AG04449 (cell line): Measurements from ENCODE around the gene SYS1.

Source experiments
- CTCF ChIA-PET: fragments of 350-600 bp; formaldehyde crosslinking; extraction: SDS; loops from one replicate; lab custom pipeline; 2021; ENCODE audit warnings: antibody characterized with exemption; lab: Yijun Ruan, JAX
- POLR2A ChIA-PET: fragments of 400-600, 350-600 bp; formaldehyde crosslinking; extraction: SDS; loops from one replicate; lab custom pipeline; 2020; ENCODE audit warnings: antibody characterized with exemption, inconsistent platforms; lab: Yijun Ruan, JAX
- DNase-seq: peaks from one replicate; pipeline ENCODE4 v3.0.0-alpha.2; 2010; ENCODE audit warnings: low read depth, low spot score
- H3K4me3 ChIP-seq: 2 replicates; pipeline ENCODE4 v1.5.1; 2011; ENCODE audit warnings: low read depth, mild to moderate bottlenecking, control low read depth, low read length
- TF ChIP-seq, protein P1 (sequence below): IDR thresholded peaks from one replicate; pipeline ENCODE4 v1.5.1; 2011; ENCODE audit warnings: mild to moderate bottlenecking, moderate library complexity, low read length, control low read depth, inconsistent platforms; ENCODE audit not compliant: insufficient read depth; ENCODE audit errors: missing control alignments

Gene SYS1

DNA sequence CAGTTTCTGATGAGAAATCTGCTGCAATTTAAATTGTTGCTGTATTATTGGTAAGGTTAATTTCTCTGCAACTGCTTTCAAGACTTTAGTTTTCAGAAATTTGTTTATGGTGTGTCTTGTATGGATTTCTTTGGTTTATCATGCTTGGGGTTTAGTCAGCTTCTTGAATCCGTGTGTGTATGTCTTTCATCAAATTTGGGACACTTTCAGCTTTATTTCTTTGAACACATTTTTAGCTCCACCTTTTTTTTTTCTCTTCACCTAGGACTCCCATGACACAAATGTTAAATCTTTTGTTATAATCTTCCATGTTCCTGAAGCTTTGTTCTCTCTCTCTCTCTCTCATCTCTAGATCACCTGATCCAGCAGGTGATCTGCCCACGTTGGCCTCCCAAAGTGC, 28.6 kb downstream of the SYS1 start:
- POLR2A ChIA-PET, result no interaction called here
- H3K4me3 ChIP-seq, result no peak overlapping the region
- CTCF ChIA-PET, result interaction anchor here (3.2 kb wide), 1 partner anchor 18 kb away, joined by 22 read pairs; no protein-coding TSS in a partner anchor
- TF ChIP-seq, protein P1, sequence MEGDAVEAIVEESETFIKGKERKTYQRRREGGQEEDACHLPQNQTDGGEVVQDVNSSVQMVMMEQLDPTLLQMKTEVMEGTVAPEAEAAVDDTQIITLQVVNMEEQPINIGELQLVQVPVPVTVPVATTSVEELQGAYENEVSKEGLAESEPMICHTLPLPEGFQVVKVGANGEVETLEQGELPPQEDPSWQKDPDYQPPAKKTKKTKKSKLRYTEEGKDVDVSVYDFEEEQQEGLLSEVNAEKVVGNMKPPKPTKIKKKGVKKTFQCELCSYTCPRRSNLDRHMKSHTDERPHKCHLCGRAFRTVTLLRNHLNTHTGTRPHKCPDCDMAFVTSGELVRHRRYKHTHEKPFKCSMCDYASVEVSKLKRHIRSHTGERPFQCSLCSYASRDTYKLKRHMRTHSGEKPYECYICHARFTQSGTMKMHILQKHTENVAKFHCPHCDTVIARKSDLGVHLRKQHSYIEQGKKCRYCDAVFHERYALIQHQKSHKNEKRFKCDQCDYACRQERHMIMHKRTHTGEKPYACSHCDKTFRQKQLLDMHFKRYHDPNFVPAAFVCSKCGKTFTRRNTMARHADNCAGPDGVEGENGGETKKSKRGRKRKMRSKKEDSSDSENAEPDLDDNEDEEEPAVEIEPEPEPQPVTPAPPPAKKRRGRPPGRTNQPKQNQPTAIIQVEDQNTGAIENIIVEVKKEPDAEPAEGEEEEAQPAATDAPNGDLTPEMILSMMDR, result no peak
- no peak for DNase-seq

DNA sequence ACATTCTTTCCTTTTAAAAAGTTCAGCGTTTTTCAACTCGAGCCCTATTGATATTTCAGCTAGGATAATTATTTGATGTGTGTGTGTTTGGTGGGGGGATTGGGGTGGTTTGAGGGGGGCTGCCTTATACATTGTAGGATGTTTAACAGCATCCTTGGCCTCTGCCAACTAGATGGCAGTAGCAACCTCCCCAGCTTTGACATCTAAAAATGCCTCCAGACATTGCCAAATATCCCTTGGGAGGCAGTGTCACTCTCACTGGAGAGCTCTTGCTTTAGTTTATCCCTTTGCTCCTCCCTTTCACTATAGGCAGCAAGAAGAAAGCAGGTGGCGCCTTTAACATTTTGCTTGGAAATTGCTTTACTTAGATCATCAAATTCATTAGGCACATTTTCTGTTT, 29.8 kb downstream of the SYS1 start:
- POLR2A ChIA-PET, result no interaction called here
- TF ChIP-seq, protein P1, result no peak
- DNase-seq, result no peak
- CTCF ChIA-PET, result interaction anchor here (0.6 to 3.2 kb wide), 7 partner anchors 10 to 330 kb away, joined by 3 to 22 read pairs (median 3); no protein-coding TSS in a partner anchor
- no peak overlapping the region for H3K4me3 ChIP-seq

DNA sequence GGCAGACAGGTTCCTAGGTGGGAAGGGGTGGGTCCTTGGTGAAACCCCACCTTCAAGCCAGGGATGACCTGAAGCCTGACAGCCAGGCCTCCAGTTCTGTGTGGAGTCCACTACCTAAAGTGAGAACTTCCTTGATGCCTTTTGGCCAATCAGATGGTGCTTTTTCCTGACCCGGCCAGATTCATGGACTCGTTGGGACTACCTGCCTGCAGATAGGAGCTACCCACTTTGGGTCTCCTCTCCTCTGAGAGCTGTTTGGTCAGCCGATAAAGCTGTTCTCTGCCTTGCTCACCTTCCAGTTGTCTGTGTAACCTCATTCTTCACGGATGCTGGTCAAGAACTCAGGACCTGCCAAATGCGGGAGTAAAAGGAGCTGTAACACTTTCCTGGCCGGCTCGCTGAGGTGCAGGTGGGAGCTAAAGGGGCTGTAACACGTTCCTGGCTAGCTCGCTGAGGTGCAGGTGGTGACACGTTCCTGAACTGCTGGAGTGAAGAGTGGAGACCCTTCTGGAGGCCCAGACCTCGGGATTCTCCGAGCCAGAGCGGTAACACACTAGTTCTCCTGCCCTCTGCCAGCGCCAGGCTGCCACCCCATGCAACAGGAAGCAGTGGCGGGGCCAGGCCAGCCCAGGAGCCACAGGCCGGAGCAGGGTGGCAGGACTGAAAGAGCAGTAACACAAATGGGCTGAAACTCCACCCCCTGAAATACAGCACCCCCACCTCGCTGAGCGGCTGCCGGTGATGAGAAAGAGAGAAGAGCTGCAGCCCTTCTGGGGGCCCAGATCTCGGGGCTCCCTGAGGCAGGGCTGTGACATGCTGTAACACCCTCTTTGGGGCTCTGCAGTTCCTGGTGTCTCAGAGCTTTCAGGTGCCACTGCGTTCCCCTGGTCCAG, 31.5 kb downstream of the SYS1 start:
- ChIA-PET POLR2A (no interaction called here), CTCF (interaction anchor here (1.0 to 2.6 kb wide), 2 partner anchors 21 to 42 kb away, joined by 3 to 9 read pairs; no protein-coding TSS in a partner anchor)
- TF ChIP-seq, protein P1, result no peak
- no peak for DNase-seq
- no peak overlapping the region for H3K4me3 ChIP-seq

DNA sequence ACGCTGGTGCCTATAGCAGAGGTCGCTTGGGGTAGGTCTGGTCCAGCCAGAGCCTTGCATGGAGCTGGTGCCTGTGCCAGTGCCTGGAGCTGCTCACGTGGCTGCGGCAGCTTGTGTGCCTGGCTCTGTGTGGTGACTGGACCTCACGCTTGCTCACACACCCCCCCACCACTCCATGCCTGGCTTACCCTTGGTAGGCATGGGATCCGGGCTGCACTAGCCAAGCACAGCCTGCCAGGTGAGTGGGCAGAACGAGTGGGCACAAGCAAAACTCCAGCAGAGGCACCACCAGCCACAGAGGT, 32.1 kb downstream of the SYS1 start:
- POLR2A ChIA-PET, result no interaction called here

DNA sequence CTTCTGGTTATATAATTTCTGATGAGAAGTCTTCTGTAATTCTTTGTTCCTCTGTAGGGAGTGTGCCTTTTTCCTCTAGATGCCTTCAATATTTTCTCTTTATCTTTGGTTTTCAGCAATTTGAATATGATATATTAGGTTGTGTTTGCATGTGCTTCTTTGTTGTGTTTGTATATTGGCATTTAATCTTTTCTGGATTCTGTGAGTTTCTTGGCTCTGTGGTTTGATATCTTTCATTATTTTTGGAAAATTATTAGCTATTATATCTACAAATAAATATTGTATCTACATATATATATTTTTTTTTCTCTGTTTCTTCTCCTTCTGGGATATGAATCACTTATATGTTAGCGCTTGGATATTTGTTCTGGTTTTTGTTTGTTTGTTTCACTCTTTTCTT, 36.1 kb downstream of the SYS1 start:
- CTCF ChIA-PET, result interaction anchor here (1.3 to 1.4 kb wide), 2 partner anchors 36 to 38 kb away, joined by 3 to 5 read pairs; partner anchors contain the start of gene SYS1
- POLR2A ChIA-PET, result no interaction called here
- TF ChIP-seq, protein P1, result no peak
- H3K4me3 ChIP-seq, result no peak overlapping the region
- DNase-seq, result no peak

More for the DNA sequence above, 32.1 kb downstream of the SYS1 start:
- DNase-seq, result no peak
- TF ChIP-seq, protein P1, result no peak
- no peak overlapping the region for H3K4me3 ChIP-seq
- CTCF ChIA-PET, result interaction anchor here (2.6 kb wide), 1 partner anchor 21 kb away, joined by 9 read pairs; no protein-coding TSS in a partner anchor

DNA sequence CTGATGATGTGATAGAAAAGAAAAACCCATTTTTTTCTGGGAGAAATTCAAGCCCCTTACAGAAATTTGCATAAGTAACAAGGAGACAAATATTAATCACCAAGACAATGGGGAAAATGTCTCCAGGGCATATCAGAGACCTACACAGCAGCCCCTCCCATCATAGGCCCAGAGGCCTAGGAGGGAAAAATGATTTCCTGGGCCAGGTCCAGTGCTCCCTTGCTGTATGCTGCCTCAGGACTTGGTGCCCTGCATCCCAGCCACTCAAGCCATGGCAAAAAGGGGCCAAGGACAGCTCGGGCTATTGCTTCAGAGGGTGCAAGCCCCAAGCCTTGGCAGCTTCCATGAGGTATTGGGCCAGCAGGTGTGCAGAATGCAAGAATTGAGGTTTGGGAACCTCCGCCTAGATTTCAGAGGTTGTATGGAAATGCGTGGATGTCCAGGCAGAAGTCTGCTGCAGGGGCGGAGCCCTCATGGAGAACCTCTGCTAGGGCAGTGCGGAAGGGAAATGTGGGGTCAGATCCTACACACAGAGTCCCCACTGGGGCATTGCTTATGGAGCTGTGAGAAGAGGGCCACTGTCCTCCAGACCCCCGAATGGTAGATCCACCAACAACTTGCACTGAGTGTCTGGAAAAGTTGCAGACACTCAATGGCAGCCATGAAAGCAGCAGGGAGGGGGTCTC, 37.5 kb downstream of the SYS1 start:
- CTCF ChIA-PET, result interaction anchor here (1.4 kb wide), 1 partner anchor 36 kb away, joined by 3 read pairs; no protein-coding TSS in a partner anchor
- no peak overlapping the region for H3K4me3 ChIP-seq
- POLR2A ChIA-PET, result no interaction called here
- DNase-seq, result no peak
- TF ChIP-seq, protein P1, result no peak
